PC-3 (cell line): ENCODE measurements around the gene SPATA1. TPM values are rescaled to one million over a fixed set of nuclear protein-coding genes. Genes with fewer than 3 reads are reported as not detected.

Experiments used
- ATAC-seq: fragments of 200-7000 bp; cut with Tn5 transposase; 2 replicates; pipeline ENCODE4 v1.9.1; 2020; ENCODE audit warnings: mild to moderate bottlenecking, moderate library complexity
- BruUV-seq: library from RNA; stranded (reverse); fragments of 400-500 nt; replicated peaks from 2 replicates; lab custom pipeline; 2021; lab: Mats Ljungman, UMichigan
- CTCF ChIA-PET: fragments of 300-600 bp; sonication (Branson Sonifier 250); formaldehyde crosslinking; loops from one replicate; lab custom pipeline; 2022; ENCODE audit warnings: antibody characterized with exemption; lab: Charles Lee
- POLR2A ChIA-PET: fragments of 300-600 bp; sonication (Branson Sonifier 250); formaldehyde crosslinking; loops from one replicate; lab custom pipeline; 2022; ENCODE audit warnings: antibody characterized with exemption; ENCODE audit not compliant: unreplicated experiment; lab: Charles Lee
- DNase-seq: peaks from one replicate; pipeline ENCODE4 v3.0.0-alpha.2; 2015
- H2AFZ ChIP-seq: fragments of 300-600 bp; sonication (generic); 2 replicates; pipeline ENCODE4 v1.6.0; 2016; ENCODE audit warnings: antibody characterized with exemption, low read length
- H3F3A ChIP-seq: fragments of 300-600 bp; sonication (generic); one replicate; pipeline ENCODE4 v1.6.0; 2017; ENCODE audit warnings: antibody characterized with exemption, low read length, control low read depth, mild to moderate bottlenecking; ENCODE audit not compliant: unreplicated experiment
- H3K27ac ChIP-seq: fragments of 300-600 bp; sonication (generic); 2 replicates; pipeline ENCODE4 v1.5.1; 2016; ENCODE audit warnings: mild to moderate bottlenecking, low read length
- H3K27me3 ChIP-seq: fragments of 300-600 bp; sonication (generic); 2 replicates; pipeline ENCODE4 v1.6.1; 2016; ENCODE audit warnings: low read length, mixed read lengths
- H3K36me3 ChIP-seq: fragments of 300-600 bp; sonication (generic); 2 replicates; pipeline ENCODE4 v1.6.1; 2016; ENCODE audit warnings: low read depth, mixed run types, low read length, mixed read lengths
- H3K4me1 ChIP-seq: fragments of 300-600 bp; sonication (generic); 2 replicates; pipeline ENCODE4 v1.5.1; 2016; ENCODE audit warnings: low read length; ENCODE audit not compliant: insufficient read depth
- H3K4me2 ChIP-seq: fragments of 300-600 bp; sonication (generic); 2 replicates; pipeline ENCODE4 v1.6.0; 2016; ENCODE audit warnings: low read length
- H3K4me3 ChIP-seq: fragments of 300-600 bp; sonication (generic); 2 replicates; pipeline ENCODE4 v1.5.1; 2016; ENCODE audit warnings: mild to moderate bottlenecking, low read length, mixed read lengths
- H3K79me2 ChIP-seq: fragments of 300-600 bp; sonication (generic); 2 replicates; pipeline ENCODE4 v1.6.1; 2017; ENCODE audit warnings: low read length, mixed read lengths
- H3K9ac ChIP-seq: fragments of 300-600 bp; sonication (generic); 2 replicates; pipeline ENCODE4 v1.6.0; 2016; ENCODE audit warnings: mild to moderate bottlenecking, low read length
- H3K9me2 ChIP-seq: fragments of 300-600 bp; sonication (generic); replicated peaks from 2 replicates; pipeline ENCODE4 v1.6.1; 2016; ENCODE audit warnings: mixed run types, low read length, mixed read lengths
- H3K9me3 ChIP-seq: fragments of 300-600 bp; sonication (generic); 2 replicates; pipeline ENCODE4 v1.6.1; 2016; ENCODE audit warnings: low read length, mixed read lengths
- H4K20me1 ChIP-seq: fragments of 300-600 bp; sonication (generic); 2 replicates; pipeline ENCODE4 v1.6.1; 2016; ENCODE audit warnings: low read length, mixed read lengths
- CTCF ChIP-seq: fragments of 300-600 bp; sonication (generic); conservative IDR thresholded peaks from 2 replicates; pipeline ENCODE4 v1.5.1; 2017; ENCODE audit warnings: antibody characterized with exemption, low read depth, mild to moderate bottlenecking, low read length
- EZH2 ChIP-seq: fragments of 300-600 bp; sonication (generic); IDR thresholded peaks from one replicate; pipeline ENCODE4 v1.6.1; 2017; ENCODE audit warnings: antibody characterized with exemption, mild to moderate bottlenecking, low read length; ENCODE audit not compliant: unreplicated experiment
- EZH2phosphoT487 ChIP-seq: fragments of 300-600 bp; sonication (generic); IDR thresholded peaks from 2 replicates; pipeline ENCODE4 v1.6.1; 2018; ENCODE audit warnings: mild to moderate bottlenecking, antibody characterized with exemption, low read length, borderline replicate concordance
- intact Hi-C: fragments of 100-400 bp; cut with micrococcal nuclease; formaldehyde crosslinking; loops from 2 replicates; pipeline ENCODE4 v1.9.0; 2023
- total RNA-seq: library from RNA; depleted of rRNA; stranded (reverse); fragments of >200 nt; gene quantifications from 2 replicates; pipeline ENCODE4 v1.2.3, GENCODE V29; 2014

SPATA1 gene
- total RNA-seq, 1 experiment from 2014 or later: 2.9 TPM

- Histone ChIP-seq H4K20me1 (no peaks in the 10 kb centered on the region), H3K9me3 (no peaks in the 10 kb centered on the region), H3K79me2 (no peaks in the 10 kb centered on the region), H3K9me2 (no peaks in the 10 kb centered on the region), H3F3A (no peaks in the 10 kb centered on the region), H3K4me2 (no peak overlapping the region), H3K27ac (no peak overlapping the region), H3K4me1 (no peaks in the 10 kb centered on the region), H2AFZ (no peak overlapping the region), H3K27me3 (no peaks in the 10 kb centered on the region), H3K9ac (no peak overlapping the region), H3K36me3 (no peaks in the 10 kb centered on the region), H3K4me3 (no peak overlapping the region)
- ATAC-seq (no peak), DNase-seq (no peak)
- intact Hi-C loops: no loop called here
- CTCF ChIA-PET: no interaction called here
- BruUV-seq: no TSS peak
- POLR2A ChIA-PET: no interaction called here
- no peak for TF ChIP-seq CTCF
- no peak for TF ChIP-seq EZH2
- TF ChIP-seq EZH2phosphoT487: no peak
These were observed 44.6 kb downstream of the SPATA1 start for GRCh38 chr1:84550826-84551225.

- POLR2A ChIA-PET: no interaction called here
These were observed 63.0 kb downstream of the SPATA1 start for GRCh38 chr1:84569216-84569615.

More at GRCh38 chr1:84569216-84569615, 63.0 kb downstream of the SPATA1 start:
- intact Hi-C loops: no loop called here
- Histone ChIP-seq H3K4me2 (no peak overlapping the region), H3K9me3 (no peaks in the 10 kb centered on the region), H3K36me3 (peaks cover 4% of the 10 kb centered on the region; the same call in 1 of the 2 replicates), H3F3A (peaks cover 9% of the 10 kb centered on the region), H3K4me3 (no peak overlapping the region), H4K20me1 (no peaks in the 10 kb centered on the region), H3K4me1 (peaks cover 34% of the 10 kb centered on the region), H2AFZ (no peak overlapping the region), H3K9ac (no peak overlapping the region), H3K27me3 (no peaks in the 10 kb centered on the region), H3K9me2 (no peaks in the 10 kb centered on the region), H3K27ac (no peak overlapping the region), H3K79me2 (peaks cover 21% of the 10 kb centered on the region)
- no peak for DNase-seq
- ATAC-seq: no peak
- CTCF ChIA-PET: no interaction called here
- TF ChIP-seq EZH2 (no peak), EZH2phosphoT487 (no peak), CTCF (no peak)
- BruUV-seq: no TSS peak
